Myometrial cell (primary cell): ENCODE results near the gene NANOG. TPM values are rescaled to one million over a fixed set of nuclear protein-coding genes. Genes with fewer than 3 reads are reported as not detected.

Source experiments
- total RNA-seq: library from RNA; depleted of rRNA; stranded (reverse); fragments of >200 nt; gene quantifications from 2 replicates; pipeline ENCODE4 v1.2.3, GENCODE V29; 2015

Gene NANOG
- not detected in 2 replicates for total RNA-seq

GRCh38 chr12:7788884-7789528 lies at the start of gene NANOG:
Gene NANOG, plus strand, starts transcription at chr12:7789402. Its CDS starts 213 bp downstream, at chr12:7789615.

GRCh38 chr12:7747246-7747645 lies 42.0 kb upstream of the NANOG start, which contains the start of gene CLEC4C:
Gene CLEC4C, minus strand, starts transcription at chr12:7747375. Its CDS starts 27 bp downstream, at chr12:7747348.

Other genes with a start within 250 kb of the NANOG start
- gene APOBEC1, start 123.5 kb upstream of the NANOG start, total RNA-seq: not detected in 2 replicates
- gene GDF3, start 93.6 kb upstream of the NANOG start, total RNA-seq: not detected in 2 replicates
- gene DPPA3, start 78.0 kb upstream of the NANOG start, total RNA-seq: not detected in 2 replicates
- not detected in 2 replicates for gene CLEC4C, start 42.0 kb upstream of the NANOG start, total RNA-seq
- gene NANOGNB, start 24.2 kb upstream of the NANOG start, total RNA-seq: not detected in 2 replicates
- gene SLC2A14, start 83.5 kb downstream of the NANOG start, total RNA-seq: not detected in 2 replicates
- 47.6 and 59.4 TPM in 2 replicates for gene SLC2A3, start 146.8 kb downstream of the NANOG start, total RNA-seq
- 6.9 and 7.1 TPM in 2 replicates for gene FOXJ2, start 243.3 kb downstream of the NANOG start, total RNA-seq